ENCODE results near the gene A2M. TPM values are rescaled to one million over a fixed set of nuclear protein-coding genes. Genes with fewer than 3 reads are reported as not detected.

A2M gene
- total and polyA plus RNA-seq, 2 experiments from 2014 or later = 463 to 567 TPM

GRCh38 chr12:9022592-9022991, 93.1 kb downstream of the A2M start:
- H4K20me1 ChIP-seq (ENCODE audit: insufficient read depth, poor library complexity, severe bottlenecking) = no peaks in the 10 kb centered on the region
- no peak for DNase-seq (ENCODE audit: low spot score)
- H3K4me1 ChIP-seq (ENCODE audit: insufficient read depth) = no peaks in the 10 kb centered on the region
- no peak for TF ChIP-seq CTCF (IDR thresholded peaks at IDR 0.05; ENCODE audit: poor library complexity)
- no peak for TF ChIP-seq EZH2 (IDR thresholded peaks at IDR 0.05; ENCODE audit: borderline replicate concordance)
- TF ChIP-seq EZH2phosphoT487 (IDR thresholded peaks at IDR 0.05; ENCODE audit: low read depth, severe bottlenecking, unreplicated experiment) = no peak
- no peak overlapping the region for H2AFZ ChIP-seq
- H3K27me3 ChIP-seq = no peaks in the 10 kb centered on the region
- no peak overlapping the region for H3K27ac ChIP-seq
- 91% methylated on average over 2 of the region's 2 CpGs for WGBS (ENCODE audit: low lambda C conversion rate, missing lambda C conversion rate)
- H3K36me3 ChIP-seq (replicated peaks; ENCODE audit: insufficient read depth, low read depth) = no peaks in the 10 kb centered on the region
- H3K79me2 ChIP-seq = no peaks in the 10 kb centered on the region
- H3K9me2 ChIP-seq (replicated peaks; ENCODE audit: insufficient read depth) = no peaks in the 10 kb centered on the region
- H3K9me3 ChIP-seq (ENCODE audit: low read depth) = no peaks in the 10 kb centered on the region
- no peak overlapping the region for H3K4me2 ChIP-seq
- no peak overlapping the region for H3K4me3 ChIP-seq

Other genes with a start within 250 kb of the A2M start
- 38.8 and 49.2 TPM in 2 replicates for gene PHC1, start 201.4 kb downstream of the A2M start, total RNA-seq
- 22.3 and 25.8 TPM in 2 replicates for gene PHC1, start 201.4 kb downstream of the A2M start, polyA plus RNA-seq
- 127 and 150 TPM in 2 replicates for gene M6PR, start 166.3 kb downstream of the A2M start, total RNA-seq
- 133 and 137 TPM in 2 replicates for gene M6PR, start 166.3 kb downstream of the A2M start, polyA plus RNA-seq
- gene KLRG1, start 126.4 kb downstream of the A2M start, total RNA-seq = 0.24 and 0.37 TPM in 2 replicates
- 0.45 and 1.8 TPM in 2 replicates for gene KLRG1, start 126.4 kb downstream of the A2M start, polyA plus RNA-seq
- gene PZP, start 92.5 kb upstream of the A2M start, total RNA-seq = 0.08 and 0.10 TPM in 2 replicates
- gene PZP, start 92.5 kb upstream of the A2M start, polyA plus RNA-seq = 0.45 and 0.49 TPM in 2 replicates